ENCODE data around the gene KRTAP10-12.
"Not testable (repeated sequence)": the region's sequence is repeated elsewhere in the genome, so short reads cannot be mapped to it uniquely, and the experiment has no call there.

Gene KRTAP10-12, protein sequence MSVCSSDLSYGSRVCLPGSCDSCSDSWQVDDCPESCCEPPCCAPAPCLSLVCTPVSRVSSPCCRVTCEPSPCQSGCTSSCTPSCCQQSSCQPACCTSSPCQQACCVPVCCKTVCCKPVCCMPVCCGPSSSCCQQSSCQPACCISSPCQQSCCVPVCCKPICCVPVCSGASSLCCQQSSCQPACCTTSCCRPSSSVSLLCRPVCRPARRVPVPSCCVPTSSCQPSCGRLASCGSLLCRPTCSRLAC

DNA sequence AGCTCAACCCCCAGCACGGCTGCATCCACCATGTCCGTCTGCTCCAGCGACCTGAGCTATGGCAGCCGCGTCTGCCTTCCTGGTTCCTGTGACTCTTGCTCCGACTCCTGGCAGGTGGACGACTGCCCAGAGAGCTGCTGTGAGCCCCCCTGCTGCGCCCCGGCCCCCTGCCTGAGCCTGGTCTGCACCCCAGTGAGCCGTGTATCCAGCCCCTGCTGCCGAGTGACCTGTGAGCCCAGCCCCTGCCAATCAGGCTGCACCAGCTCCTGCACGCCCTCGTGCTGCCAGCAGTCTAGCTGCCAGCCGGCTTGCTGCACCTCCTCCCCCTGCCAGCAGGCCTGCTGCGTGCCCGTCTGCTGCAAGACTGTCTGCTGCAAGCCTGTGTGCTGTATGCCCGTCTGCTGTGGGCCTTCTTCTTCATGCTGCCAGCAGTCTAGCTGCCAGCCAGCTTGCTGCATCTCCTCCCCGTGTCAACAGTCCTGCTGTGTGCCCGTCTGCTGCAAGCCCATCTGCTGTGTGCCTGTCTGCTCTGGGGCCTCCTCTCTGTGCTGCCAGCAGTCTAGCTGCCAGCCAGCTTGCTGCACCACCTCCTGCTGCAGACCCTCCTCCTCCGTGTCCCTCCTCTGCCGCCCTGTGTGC lies at the start of gene KRTAP10-12:
KRTAP10-12 (plus strand) TSS at position 1 of the 639 bp plus-strand sequence; CDS start at position 31, 30 bp downstream.
- not testable (repeated sequence) for DNase-seq (ENCODE audit: low read depth in 2 of 2)

DNA sequence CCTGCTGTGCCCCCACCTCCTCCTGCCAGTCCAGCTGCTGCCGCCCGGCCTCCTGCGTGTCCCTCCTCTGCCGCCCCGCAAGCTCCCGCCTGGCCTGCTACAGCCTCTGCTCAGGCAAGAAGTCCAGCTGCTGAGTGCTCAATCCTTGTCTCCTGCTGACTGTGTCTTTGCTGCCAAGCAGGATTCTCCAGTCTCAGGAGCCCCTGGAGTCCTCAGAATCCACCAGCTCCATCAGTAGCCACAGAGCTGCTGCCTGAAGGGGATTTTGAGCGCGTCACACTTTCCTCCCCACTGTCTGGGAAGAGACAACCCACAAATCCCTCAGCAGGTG lies 49.8 kb upstream of the KRTAP10-12 start:
- DNase-seq (ENCODE audit: low read depth in 2 of 2) = no peak

DNA sequence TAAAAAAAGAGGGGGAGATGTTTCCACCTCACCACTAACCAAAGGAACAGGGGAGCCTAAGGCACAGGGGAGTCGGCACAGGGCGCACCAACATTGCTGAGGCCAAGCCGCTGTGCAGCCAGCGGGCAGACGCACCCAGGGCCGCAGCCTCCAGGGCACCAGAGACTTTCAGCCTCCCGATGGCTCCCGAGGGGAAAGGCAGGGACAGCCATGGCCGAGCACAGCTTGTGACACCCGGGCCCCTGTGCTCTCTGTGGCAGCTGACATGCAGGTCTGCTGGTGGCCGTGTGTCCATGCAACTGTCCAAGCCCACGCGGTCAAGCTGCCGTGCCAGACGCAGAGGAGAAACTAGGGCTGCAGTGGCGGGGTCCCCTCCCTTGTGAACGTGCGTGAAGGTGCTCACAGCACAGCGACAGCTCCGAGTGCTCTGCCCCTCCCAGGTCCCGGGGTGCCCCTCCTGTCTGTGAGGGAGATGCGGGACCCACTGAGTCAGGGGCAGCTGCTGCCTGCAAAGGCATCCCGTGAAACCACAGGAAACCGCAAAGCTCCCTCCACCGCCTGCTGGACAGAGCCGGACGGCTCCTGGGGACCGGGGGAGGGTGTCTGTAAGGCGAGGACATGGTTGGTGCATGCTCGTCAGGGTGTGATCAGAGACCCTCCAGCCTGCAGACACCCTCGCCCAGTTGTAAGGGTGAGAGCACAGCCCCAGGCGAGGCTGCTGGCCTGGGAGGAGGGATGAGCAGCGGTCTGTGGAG lies 48.2 kb upstream of the KRTAP10-12 start:
- no peak for DNase-seq (ENCODE audit: low read depth in 2 of 2)

DNA sequence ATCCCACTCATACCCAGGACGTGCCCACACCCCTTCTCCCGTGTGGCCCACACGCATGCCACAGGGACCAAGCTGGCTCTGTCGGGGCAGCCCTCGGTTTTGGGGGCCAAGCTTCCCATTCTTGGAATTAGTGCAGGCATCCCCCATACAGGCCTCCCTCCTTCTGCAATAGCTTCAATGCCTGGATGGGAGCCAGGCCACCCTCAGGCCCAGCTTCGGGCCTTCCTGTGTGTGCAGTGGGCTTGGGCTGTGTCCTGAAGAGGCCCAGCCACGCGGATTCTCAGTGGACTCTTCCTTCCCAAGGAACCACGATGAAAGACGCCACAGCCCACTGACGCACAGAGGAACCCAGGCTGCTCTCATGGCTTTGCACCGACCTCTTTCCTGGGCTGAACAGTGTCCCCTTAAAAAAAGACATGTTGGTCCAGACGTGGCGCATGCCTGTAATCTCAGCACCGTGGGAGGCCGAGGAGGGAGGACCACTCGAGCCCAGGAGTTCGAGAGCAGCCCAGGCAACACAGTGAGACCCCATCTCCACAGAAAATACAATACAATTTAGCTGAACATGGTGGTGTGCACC lies 47.4 kb upstream of the KRTAP10-12 start:
- no peak for DNase-seq (ENCODE audit: low read depth in 2 of 2)

DNA sequence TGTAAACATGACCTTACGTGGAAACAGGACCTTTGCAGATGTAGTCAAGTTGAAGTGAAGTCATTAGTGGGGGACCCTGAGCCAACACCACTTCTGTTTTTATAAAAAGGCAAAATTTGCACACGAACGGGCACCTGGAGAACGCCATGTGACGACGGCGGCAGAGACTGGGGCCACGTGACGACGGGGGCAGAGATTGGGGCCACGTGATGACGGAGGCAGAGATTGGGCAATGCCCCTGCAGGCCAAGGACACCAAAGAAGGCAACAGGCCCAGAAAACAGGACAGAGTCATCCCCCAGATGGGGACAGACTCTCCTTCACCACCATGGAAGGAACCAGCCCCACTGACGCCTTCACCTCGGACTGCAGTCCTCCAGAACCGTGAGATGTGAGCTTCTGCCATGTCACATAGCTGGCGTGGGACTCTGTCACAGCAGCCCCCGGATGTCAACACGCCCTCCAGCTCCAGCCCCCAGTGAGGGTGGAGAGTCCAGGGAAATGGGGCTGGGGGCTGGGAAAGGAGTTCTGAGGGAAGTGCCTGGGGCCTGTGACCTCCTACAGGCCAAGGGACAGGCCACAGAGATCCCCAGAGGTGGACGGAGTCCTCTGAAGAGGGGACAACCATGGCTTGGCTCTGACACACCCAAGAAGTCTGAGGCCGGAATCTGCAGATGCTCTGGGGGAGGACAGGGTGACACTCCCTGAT lies 46.6 kb upstream of the KRTAP10-12 start:
- no peak for DNase-seq (ENCODE audit: low read depth in 2 of 2)

DNA sequence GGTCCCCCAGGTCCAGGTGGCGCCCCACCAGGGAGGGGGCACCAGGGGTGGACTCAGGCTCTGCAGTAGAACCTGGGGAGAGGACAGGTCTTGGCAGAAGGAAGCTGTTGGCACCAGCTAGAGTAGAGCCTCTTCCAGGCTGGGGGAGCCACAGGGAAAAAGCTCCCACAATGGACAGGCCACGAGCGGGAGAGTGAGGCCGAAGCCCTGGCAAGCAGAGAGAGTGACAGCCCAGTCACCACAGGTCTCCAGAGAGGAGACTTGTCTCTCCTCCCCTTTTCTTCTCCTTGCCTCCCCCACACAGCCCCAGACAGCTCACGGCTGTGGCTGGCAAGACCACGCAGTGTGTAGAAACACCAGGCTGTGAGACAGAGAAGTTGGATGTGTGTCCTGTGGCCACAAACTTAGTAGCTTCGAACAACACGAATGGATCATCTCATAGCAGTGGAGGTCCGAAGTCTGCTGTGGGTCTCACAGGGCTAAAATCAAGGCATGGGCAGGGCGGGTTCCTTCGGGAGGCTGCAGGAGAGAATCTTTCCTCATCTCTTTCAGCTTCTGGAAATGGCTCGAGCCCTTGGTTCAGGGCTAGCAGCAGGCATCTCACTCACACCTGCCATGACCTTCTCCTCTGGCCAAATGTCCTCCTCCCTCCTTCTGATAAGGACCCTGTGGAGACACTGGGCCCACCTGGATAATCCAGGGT lies 45.8 kb upstream of the KRTAP10-12 start:
- DNase-seq (ENCODE audit: low read depth in 2 of 2) = no peak

DNA sequence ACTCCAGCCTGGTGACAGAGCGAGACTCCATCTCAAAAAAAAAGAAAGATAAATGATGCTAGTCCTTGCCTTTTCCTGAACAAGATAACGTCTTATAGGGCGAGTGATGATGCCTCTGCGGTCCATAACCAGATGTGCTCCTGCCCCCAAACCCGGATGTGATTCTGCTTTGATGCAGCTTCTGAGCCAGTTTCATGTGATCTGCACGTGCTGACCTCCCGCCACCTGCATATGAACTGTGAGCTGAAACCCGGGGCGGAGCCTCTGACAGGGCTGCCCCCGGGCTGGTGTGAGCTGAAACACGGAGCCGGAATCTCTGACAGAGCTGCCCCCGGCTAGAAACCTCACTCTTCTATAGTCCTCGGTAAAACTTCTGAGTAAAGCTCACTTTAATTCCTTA lies 43.8 kb upstream of the KRTAP10-12 start:
- DNase-seq (ENCODE audit: low read depth in 2 of 2) = no peak

DNA sequence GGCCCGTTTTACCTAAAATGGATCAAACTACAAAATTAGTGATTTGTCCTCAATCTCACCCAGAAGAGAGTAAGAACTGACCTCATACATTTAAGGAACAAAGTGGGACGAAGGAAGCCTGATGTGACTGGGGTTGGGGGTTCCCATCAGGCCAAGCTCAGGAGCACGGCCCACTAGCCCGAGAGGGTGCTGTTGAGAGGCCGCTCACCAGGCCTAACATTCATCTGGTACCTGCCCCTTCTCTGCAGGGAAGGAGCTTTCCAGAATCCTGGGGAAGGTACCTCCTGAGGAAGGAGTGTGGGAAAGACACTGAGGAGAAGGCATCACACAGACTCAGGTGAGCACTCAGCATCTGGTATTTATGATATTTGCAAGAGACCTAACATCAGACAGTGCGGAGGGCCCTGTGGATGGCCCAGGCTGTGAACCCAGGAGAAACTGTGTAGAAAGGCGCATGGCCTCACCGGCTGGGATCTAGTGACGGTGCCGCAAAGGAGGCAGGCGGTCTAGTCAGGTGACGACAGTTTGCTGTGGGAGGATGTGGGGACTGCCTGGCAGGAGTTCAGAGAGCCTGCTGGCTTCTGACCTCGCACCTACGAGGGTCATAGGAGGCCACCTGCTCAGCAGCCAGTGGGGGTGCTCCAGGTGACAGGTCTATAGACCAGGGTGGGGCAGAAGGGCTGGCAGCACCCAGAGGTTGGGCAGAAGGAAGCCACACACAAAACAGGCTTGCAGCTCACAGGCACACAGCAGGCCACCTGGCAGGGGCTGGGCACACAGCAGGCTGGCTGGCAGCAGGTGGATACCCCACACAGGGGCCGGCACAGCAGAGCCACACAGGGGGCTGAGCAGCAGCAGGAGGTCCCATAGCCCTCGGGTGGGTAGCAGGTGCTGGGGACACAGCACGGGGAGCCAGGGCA lies 43.1 kb upstream of the KRTAP10-12 start:
- DNase-seq (ENCODE audit: low read depth in 2 of 2) = no peak

DNA sequence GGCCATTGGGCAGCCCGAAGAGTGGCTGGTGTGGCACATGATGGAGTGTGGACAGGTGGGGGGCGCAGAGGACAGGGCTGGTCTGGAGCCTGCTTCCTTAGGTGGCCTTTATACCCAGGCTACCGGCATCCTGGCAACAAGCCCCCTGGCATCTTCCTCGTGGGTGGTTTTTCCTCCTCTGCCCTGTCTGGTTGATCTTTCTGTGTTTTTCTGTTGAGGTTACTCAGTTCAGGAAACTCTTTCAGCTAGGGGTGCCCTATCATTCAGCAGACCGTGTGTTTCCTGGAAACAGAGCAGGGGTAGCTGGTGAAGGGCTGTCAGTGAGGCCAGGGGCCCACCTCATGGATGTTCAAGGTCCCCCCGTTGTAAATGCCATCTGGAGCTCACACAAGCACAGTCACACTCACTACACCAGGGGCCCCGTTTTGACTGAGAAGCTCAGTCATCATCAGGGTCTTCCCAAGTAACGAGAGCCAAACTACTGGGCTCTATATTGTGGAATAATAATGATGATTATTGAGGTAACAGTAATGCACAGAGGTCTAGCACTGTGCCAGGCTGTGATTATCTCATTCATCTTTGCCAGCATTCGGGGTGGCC lies 42.3 kb upstream of the KRTAP10-12 start, which contains the start of gene KRTAP12-4:
KRTAP12-4 (minus strand) TSS at position 84 of the 600 bp plus-strand sequence; CDS start at position 39, 45 bp downstream.
- DNase-seq (ENCODE audit: low read depth in 2 of 2) = no peak

DNA sequence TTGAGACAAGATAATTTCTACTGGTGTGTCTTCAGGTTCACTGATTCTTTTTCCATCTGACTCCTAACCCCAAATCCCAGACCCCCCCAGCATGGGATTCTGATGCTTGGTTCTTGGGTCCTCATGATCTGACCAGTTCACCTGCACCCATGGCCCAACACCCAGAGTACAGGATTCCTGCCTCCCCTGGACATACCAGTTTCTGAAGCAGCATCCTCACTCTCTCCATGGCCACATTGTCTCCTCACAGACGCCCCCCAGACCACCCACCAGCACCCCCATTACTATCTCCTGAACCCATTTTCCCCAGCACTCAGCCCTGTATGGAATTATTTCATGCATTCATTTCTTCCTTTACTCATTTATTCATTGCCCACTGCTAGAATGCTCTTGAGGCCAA lies 40.1 kb upstream of the KRTAP10-12 start:
- DNase-seq (ENCODE audit: low read depth in 2 of 2) = no peak

DNA sequence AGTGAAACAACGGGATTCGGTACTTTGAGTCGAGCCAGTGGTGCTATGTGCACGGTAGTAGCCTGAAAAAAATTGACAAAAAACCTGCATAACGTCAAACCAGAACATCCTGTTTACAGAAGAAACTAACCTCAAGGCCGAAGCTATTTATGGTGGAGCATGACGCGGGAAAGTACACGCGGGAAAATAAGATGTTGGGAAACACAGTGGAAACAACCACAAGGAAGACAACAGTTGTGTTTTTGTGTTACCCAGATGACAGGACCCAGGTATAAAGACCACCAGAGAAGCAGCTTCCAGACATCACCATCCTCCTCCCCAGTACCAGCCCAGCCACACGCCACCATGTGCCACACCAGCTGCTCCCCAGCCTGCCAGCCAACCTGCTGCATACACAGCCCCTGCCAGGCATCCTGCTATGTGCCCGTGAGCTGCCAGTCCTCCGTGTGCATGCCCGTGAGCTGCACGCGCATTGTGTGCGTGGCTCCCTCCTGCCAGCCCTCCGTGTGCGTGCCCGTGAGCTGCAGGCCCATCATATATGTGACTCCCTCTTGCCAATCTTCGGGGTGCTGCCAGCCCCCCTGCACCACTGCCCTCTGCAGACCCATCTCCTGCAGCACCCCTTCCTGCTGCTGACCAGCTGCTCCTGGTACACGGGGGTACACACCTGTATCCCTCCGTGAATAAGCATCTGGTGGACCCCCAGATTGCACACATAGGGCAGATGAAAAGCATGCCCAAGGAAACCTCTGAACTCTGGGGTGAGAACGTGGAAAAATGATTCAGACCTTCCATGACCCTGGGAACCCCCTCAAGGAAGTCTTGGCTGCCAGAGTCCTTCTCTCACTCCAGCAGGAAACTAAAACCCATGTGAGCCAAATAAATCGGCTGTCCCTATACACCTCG lies 39.1 kb upstream of the KRTAP10-12 start, which contains the start of gene KRTAP12-3:
KRTAP12-3 (plus strand) TSS at position 298 of the 906 bp plus-strand sequence; CDS start at position 346, 48 bp downstream.
- no peak for DNase-seq (ENCODE audit: low read depth in 2 of 2)

DNA sequence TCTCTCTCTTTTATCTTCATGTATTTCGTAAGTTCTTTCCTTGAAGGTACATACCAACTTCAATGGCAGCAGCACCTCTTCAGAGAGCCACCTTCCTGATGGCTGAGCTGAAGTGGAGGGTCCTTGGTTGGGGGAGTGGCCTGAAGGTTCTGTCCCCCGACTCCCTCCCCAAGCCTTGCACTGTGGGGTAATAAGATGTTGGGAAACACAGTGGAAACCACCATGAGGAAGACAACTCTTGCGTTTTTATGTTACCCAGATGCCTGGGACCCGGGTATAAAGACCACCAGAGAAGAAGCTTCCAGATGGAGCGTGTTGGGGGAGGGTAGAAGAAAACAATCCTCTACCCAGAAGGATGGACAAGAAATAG lies 38.4 kb upstream of the KRTAP10-12 start:
- no peak for DNase-seq (ENCODE audit: low read depth in 2 of 2)

DNA sequence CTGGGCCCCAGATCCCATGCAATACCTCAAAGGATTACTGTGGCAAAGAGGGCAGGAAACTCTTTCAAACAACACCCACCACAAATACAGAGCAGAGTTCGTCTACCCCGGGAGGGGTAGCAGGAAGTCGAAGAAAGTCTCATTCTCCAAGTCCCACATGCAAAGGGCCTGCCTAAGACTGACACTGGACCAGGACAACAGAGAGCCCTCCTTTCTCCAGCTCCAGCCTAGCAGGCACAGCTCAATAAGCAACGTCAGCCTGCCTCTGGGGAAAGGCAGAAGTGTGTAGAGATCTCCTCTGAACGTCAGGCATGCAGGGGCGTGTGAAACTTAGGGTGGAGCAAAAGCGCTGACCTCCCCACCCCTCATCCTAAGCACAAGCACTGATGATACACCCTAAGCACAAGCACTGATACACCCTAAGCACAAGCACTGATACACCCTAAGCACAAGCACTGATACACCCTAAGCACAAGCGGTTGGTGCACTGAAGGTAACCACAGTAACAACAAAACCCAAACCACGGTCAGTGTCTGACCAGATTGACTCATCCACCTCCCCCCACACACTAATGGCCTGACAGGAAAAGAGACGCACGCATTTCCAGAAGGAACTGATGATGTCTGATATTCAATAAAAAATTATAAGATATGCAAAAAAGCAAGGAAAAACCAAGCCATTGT lies 37.9 kb upstream of the KRTAP10-12 start:
- DNase-seq (ENCODE audit: low read depth in 2 of 2) = no peak

DNA sequence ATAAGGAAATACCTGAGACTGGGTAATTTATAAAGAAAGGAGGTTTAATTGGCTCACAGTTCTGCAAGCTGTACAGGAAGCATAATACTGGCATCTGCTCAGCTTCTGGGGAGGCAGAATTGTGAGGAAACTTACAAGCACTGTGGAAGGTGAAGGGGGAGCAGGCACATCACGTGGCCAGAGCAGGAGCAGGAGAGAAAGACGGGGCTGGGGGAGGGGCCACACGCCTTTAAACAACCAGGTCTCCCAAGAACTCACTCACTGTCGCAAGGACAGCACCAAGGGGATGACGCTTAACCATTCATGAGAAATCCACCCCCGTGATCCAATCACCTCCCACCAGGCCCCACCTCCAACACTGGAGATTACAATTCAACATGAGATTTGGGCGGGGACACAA lies 35.4 kb upstream of the KRTAP10-12 start:
- DNase-seq (ENCODE audit: low read depth in 2 of 2) = not testable (repeated sequence)

DNA sequence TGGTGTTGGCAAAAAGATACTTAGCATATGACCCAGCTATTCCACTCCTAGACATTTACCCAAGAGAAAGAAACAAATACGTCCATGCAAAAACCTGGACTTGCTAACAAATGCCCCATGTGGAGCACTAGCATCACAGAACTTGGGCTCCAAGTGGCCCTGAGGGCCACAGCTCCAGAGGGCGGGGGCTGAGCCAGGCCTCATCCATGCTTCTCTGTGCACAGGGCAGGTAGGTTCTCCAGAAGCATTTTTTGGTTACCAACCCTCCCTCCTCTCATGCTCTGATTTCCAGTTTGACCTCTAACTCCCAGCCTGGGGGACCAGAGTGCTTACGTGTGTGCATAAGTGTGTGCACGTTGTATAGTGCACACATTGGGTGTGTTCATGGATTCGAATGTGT lies 32.3 kb upstream of the KRTAP10-12 start:
- no peak for DNase-seq (ENCODE audit: low read depth in 2 of 2)

DNA sequence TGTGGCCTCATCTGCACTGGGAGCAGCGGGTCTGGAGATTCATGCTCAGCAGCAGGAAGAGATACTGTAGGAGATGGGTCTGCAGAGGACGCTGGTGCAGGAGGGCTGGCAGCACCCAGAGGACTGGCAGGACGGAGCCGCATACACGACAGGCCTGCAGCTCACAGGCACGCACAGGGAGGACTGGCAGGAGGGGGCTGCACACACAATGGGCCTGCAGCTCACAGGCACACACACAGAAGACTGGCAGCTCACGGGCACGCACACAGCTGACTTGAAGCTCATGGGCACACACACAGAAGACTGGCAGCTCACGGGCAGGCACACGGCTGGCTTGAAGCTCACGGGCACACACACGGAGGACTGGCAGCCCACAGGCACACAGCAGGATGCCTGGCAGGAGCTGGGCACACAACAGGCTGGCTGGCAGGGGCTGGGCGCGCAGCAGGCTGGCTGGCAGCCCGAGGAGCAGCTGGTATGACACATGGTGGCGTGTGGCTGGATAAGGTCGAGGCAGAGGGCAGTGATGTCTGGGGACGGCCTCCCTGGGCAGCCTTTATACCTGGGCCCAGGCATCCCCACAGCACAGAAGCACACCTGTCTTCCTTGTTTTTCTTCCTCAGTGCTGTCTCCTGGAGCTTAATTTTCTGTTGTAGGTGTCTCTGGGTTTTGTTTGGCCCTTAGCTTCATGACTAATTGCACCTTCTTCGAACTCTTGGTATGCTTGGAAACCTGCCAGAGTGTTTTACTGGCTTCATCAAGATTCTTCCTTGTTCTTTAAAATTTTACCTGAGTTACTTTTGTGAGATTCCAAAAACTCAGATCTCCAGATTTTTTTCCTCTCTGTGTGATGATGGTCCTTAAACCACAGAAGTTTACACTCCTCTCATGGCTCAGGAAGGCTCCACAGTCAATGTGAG lies 30.3 kb upstream of the KRTAP10-12 start, which contains the start of gene KRTAP12-2:
KRTAP12-2 (minus strand) TSS at position 527 of the 920 bp plus-strand sequence; CDS start at position 486, 41 bp downstream.
- no peak for DNase-seq (ENCODE audit: low read depth in 2 of 2)

DNA sequence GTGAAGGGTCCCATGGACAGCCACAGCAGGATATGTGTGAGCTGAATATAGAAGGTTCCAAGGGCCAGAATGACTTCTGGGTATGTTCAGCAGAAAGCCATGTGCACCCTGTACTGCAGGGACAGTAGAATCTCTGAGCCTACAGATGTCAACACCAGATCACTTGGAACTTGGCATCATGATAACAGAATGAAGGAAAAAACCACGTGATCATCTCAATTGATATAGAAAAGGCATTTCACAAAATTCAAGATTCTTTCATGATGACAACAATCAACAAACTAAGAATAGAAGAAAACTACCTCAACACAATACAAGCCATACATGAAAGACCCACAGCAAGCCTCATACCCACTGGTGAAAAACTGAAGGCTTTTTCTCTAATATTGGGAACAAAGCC lies 29.4 kb upstream of the KRTAP10-12 start:
- DNase-seq (ENCODE audit: low read depth in 2 of 2) = no peak

Data from stimulated activated CD4-positive, alpha-beta T cell treated with anti-CD3 and anti-CD28 coated beads, Interleukin-15, amount 100 ng/mL, for 48 hours (primary cell).